ENCODE measurements around the gene SLC8A3.

GRCh38 chr14:70018230-70018629, 170.5 kb downstream of the SLC8A3 start:
- TF ChIP-seq, protein P1, sequence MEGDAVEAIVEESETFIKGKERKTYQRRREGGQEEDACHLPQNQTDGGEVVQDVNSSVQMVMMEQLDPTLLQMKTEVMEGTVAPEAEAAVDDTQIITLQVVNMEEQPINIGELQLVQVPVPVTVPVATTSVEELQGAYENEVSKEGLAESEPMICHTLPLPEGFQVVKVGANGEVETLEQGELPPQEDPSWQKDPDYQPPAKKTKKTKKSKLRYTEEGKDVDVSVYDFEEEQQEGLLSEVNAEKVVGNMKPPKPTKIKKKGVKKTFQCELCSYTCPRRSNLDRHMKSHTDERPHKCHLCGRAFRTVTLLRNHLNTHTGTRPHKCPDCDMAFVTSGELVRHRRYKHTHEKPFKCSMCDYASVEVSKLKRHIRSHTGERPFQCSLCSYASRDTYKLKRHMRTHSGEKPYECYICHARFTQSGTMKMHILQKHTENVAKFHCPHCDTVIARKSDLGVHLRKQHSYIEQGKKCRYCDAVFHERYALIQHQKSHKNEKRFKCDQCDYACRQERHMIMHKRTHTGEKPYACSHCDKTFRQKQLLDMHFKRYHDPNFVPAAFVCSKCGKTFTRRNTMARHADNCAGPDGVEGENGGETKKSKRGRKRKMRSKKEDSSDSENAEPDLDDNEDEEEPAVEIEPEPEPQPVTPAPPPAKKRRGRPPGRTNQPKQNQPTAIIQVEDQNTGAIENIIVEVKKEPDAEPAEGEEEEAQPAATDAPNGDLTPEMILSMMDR (IDR thresholded peaks at IDR 0.05): no peak
- no peak for TF ChIP-seq POLR2A (IDR thresholded peaks at IDR 0.05)
